Stimulated activated CD4-positive, alpha-beta T cell treated with anti-CD3 and anti-CD28 coated beads, Interleukin-12 subunit alpha, Interleukin-12 subunit beta, amount 100 ng/mL, for 4 hours (primary cell): ENCODE measurements around the gene IRF2.
A peak's percentile ranks its signal among the peaks of the same experiment; 100 is the strongest.

Source experiments
- DNase-seq: peaks from one replicate; pipeline ENCODE4 v3.0.0-alpha.2; 2020

The IRF2 gene

GRCh38 chr4:184474263-184475095 lies at the start of gene IRF2:
IRF2 (minus strand) TSS chr4:184474550; CDS start chr4:184429064, 45,486 bp downstream.
- peak; percentile 92 for DNase-seq

GRCh38 chr4:184515606-184516005 lies 41.3 kb upstream of the IRF2 start:
- no peak for DNase-seq

GRCh38 chr4:184514121-184514988 lies 40.0 kb upstream of the IRF2 start:
- peak; percentile 52 for DNase-seq

- DNase-seq = no peak
Measured at GRCh38 chr4:184513802-184514120, 39.4 kb upstream of the IRF2 start.

- DNase-seq = no peak
Measured at GRCh38 chr4:184511156-184511555, 36.8 kb upstream of the IRF2 start.

GRCh38 chr4:184510401-184510800 lies 36.1 kb upstream of the IRF2 start:
- DNase-seq = no peak

- no peak for DNase-seq
Measured at GRCh38 chr4:184506527-184507121, 32.3 kb upstream of the IRF2 start.

- DNase-seq = no peak
Measured at GRCh38 chr4:184504385-184504784, 30.0 kb upstream of the IRF2 start.

GRCh38 chr4:184503869-184504300 lies 29.5 kb upstream of the IRF2 start:
- no peak for DNase-seq

- no peak for DNase-seq
Measured at GRCh38 chr4:184500748-184501589, 26.6 kb upstream of the IRF2 start.

- no peak for DNase-seq
Measured at GRCh38 chr4:184499996-184500395, 25.6 kb upstream of the IRF2 start.

GRCh38 chr4:184498598-184498997 lies 24.2 kb upstream of the IRF2 start:
- no peak for DNase-seq

GRCh38 chr4:184489771-184490170 lies 15.4 kb upstream of the IRF2 start:
- no peak for DNase-seq

- DNase-seq = no peak
Measured at GRCh38 chr4:184487503-184487902, 13.2 kb upstream of the IRF2 start.

- no peak for DNase-seq
Measured at GRCh38 chr4:184485279-184485678, 10.9 kb upstream of the IRF2 start.

- DNase-seq = no peak
Measured at GRCh38 chr4:184481544-184481943, 7.2 kb upstream of the IRF2 start.

- no peak for DNase-seq
Measured at GRCh38 chr4:184479516-184479950, 5.2 kb upstream of the IRF2 start.

- no peak for DNase-seq
Measured at GRCh38 chr4:184477201-184477999, 3.0 kb upstream of the IRF2 start.

GRCh38 chr4:184476695-184477094 lies 2.3 kb upstream of the IRF2 start:
- DNase-seq = peak; percentile 19

GRCh38 chr4:184475498-184475897 lies 1.1 kb upstream of the IRF2 start:
- no peak for DNase-seq

- peak; percentile 58 for DNase-seq
Measured at GRCh38 chr4:184475096-184475461, 729 bp upstream of the IRF2 start.
